HUDEP-2 (cell line): ENCODE results near the gene PXYLP1.

Experiments
- DNase-seq, 76 experiments: peaks; one replicate each; lab custom pipeline; 2025; ENCODE audit not compliant: unreplicated experiment in 76 of 76; lab: John Stamatoyannopoulos, UW

PXYLP1 gene

GRCh38 chr3:141337991-141338390 lies 106.4 kb downstream of the PXYLP1 start:
- DNase-seq: no peak

- no peak for DNase-seq
Measured at GRCh38 chr3:141338881-141339280, 107.3 kb downstream of the PXYLP1 start.

GRCh38 chr3:141341536-141341935 lies 109.9 kb downstream of the PXYLP1 start:
- DNase-seq: no peak

GRCh38 chr3:141342386-141342785 lies 110.8 kb downstream of the PXYLP1 start:
- DNase-seq: no peak

- DNase-seq: no peak
Measured at GRCh38 chr3:141343077-141343476, 111.5 kb downstream of the PXYLP1 start.

GRCh38 chr3:141343865-141344271 lies 112.2 kb downstream of the PXYLP1 start:
- no peak for DNase-seq
